Upper lobe of left lung (tissue), 6 donors: Measurements from ENCODE around the gene TXNDC15. TPM values are rescaled to one million over a fixed set of nuclear protein-coding genes. Genes with fewer than 3 reads are reported as not detected.
"Not testable (repeated sequence)": the region's sequence is repeated elsewhere in the genome, so short reads cannot be mapped to it uniquely, and the experiment has no call there.

ENCODE experiments used
- ATAC-seq, 2 donors: fragments of 200-7000 bp; cut with Tn5 transposase; one replicate each; pipeline ENCODE4 v1.9.1; 2022; ENCODE audit warnings: mild to moderate bottlenecking in 2 of 2, moderate library complexity in 2 of 2; ENCODE audit not compliant: low FRiP score in 2 of 2
- DNase-seq, 2 donors: peaks; one replicate each; pipeline ENCODE4 v3.0.0-alpha.2; 2019 to 2020
- H3K27ac ChIP-seq, 4 donors: fragments of 200-600 bp; sonication (generic); one replicate each; pipeline ENCODE4 v1.5.1; 2016 to 2019
- H3K27me3 ChIP-seq, 4 donors: fragments of 200-600 bp; sonication (generic); one replicate each; pipeline ENCODE4 v1.5.1; 2017 to 2019
- H3K36me3 ChIP-seq, 4 donors: fragments of 200-600 bp; sonication (generic); one replicate each; pipeline ENCODE4 v1.5.1; 2016 to 2019
- H3K4me1 ChIP-seq, 4 donors: fragments of 200-600 bp; sonication (generic); one replicate each; pipeline ENCODE4 v1.5.1; 2018 to 2019
- H3K4me3 ChIP-seq, 4 donors: fragments of 200-600 bp; sonication (generic); one replicate each; pipeline ENCODE4 v1.5.1; 2017 to 2019; ENCODE audit warnings: mild to moderate bottlenecking in 2 of 4, moderate library complexity in 1 of 4
- H3K9me3 ChIP-seq, 4 donors: fragments of 200-600 bp; sonication (generic); one replicate each; pipeline ENCODE4 v1.5.1; 2018 to 2019
- EP300 ChIP-seq, 4 donors: sonication (generic); formaldehyde crosslinking; IDR thresholded peaks; one replicate each; pipeline ENCODE4 v1.5.1; 2017; ENCODE audit warnings: antibody characterized with exemption in 4 of 4, control low read depth in 2 of 4
- POLR2A ChIP-seq, 4 donors: fragments of 450-650 bp; IDR thresholded peaks; one replicate each; pipeline ENCODE4 v1.5.1; 2016 to 2017; ENCODE audit warnings: antibody characterized with exemption in 4 of 4, mild to moderate bottlenecking in 2 of 4
- POLR2AphosphoS5 ChIP-seq, 2 donors: sonication (generic); formaldehyde crosslinking; IDR thresholded peaks; one replicate each; pipeline ENCODE4 v1.5.1; 2017; ENCODE audit warnings: antibody characterized with exemption in 2 of 2
- WGBS, 2 donors: methylation state at CpG; one replicate each; pipeline ENCODE4 v1.1.5; 2017 to 2018; 5-methylcytosine and 5-hydroxymethylcytosine counted together
- total RNA-seq, 6 donors: library from RNA; depleted of rRNA in 4 of 6; stranded (reverse); fragments of >200 nt in 4 of 6; gene quantifications; one replicate each; pipeline versions ENCODE4 v1.1.0 to v1.2.1, GENCODE V29; 2016 to 2021
- TF ChIP-seq, protein P1 (sequence below), 6 experiments: fragments of 450-650 bp in 4 of 6; fragments of 200-600 bp in 2 of 6; sonication (generic) in 2 of 6; IDR thresholded peaks; one replicate each; pipeline ENCODE4 v1.5.1; 2016 to 2019; ENCODE audit warnings: antibody characterized with exemption in 6 of 6
- donor health status: DM: no; HTN: no; CAD: no; lungs with moderate emphysema.
- donor health status: DM: no; HTN: yes; CAD: no; lungs with severe emphysema.

Gene TXNDC15
- total RNA-seq, 6 donors from 2014 or later = 49.6 to 78.4 (median 67.2) TPM

DNA sequence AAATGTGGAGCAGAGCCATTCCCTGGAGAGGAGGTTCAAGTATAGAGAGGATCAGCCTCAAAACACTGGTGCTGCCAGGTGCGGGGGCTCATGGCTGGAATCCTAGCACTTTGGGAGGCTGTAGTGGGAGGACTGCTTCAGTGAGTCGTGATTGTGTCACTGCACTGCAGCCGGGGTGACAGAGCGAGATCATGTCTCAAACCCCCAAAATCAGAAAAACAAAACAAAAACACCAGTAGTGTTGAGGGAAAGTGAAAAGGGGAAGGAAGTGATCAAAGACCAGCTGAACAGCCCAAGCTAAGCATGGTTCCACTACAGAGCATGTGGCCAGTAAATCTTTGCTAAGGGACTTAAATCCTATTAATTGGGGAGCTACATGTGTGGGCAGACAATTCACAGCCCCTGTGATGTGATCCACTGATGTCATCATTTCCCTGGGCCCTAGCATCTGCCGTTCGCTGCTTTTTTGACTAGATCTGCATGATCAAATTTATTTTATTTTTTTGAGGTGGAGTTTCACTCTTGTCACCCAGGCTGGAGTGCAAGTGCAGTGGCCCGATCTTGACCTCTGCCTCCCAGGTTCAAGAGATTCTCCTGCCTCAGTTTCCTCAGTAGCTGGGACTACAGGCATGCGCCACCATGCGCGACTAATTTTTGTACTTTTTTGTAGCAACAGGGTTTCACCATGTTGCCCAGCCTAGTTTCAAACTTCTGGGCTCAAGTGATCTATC, 28.1 kb downstream of the TXNDC15 start:
- Histone ChIP-seq H3K27ac (peak overlapping the region in 2 of 4 donors; percentile 19 to 30), H3K36me3 (peaks cover 0 to 38% (median 17%) of the 10 kb centered on the region in 4 donors), H3K9me3 (no peaks in the 10 kb centered on the region), H3K27me3 (no peaks in the 10 kb centered on the region), H3K4me3 (no peak overlapping the region), H3K4me1 (peaks cover 0 to 7% (median 2%) of the 10 kb centered on the region in 4 donors)
- WGBS, 2 donors = 66 to 82% methylated on average over 10 of the region's 10 CpGs
- no peak for DNase-seq
- ATAC-seq = no peak
- TF ChIP-seq, protein P1, sequence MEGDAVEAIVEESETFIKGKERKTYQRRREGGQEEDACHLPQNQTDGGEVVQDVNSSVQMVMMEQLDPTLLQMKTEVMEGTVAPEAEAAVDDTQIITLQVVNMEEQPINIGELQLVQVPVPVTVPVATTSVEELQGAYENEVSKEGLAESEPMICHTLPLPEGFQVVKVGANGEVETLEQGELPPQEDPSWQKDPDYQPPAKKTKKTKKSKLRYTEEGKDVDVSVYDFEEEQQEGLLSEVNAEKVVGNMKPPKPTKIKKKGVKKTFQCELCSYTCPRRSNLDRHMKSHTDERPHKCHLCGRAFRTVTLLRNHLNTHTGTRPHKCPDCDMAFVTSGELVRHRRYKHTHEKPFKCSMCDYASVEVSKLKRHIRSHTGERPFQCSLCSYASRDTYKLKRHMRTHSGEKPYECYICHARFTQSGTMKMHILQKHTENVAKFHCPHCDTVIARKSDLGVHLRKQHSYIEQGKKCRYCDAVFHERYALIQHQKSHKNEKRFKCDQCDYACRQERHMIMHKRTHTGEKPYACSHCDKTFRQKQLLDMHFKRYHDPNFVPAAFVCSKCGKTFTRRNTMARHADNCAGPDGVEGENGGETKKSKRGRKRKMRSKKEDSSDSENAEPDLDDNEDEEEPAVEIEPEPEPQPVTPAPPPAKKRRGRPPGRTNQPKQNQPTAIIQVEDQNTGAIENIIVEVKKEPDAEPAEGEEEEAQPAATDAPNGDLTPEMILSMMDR (IDR thresholded peaks at IDR 0.05) = no peak
- TF ChIP-seq POLR2AphosphoS5 (IDR thresholded peaks at IDR 0.05) = no peak
- no peak for TF ChIP-seq POLR2A (IDR thresholded peaks at IDR 0.05)
- TF ChIP-seq EP300 (IDR thresholded peaks at IDR 0.05) = no peak

- no peaks in the 10 kb centered on the region for H3K9me3 ChIP-seq
- peaks cover 0 to 7% (median 2%) of the 10 kb centered on the region in 4 donors for H3K4me1 ChIP-seq
- peak; percentile 94 to 99 for DNase-seq
- peak; percentile 96 to 98 for ATAC-seq
- H3K4me3 ChIP-seq = peak within 1 kb of the TSS; percentile 59 to 95 (median 94)
- peak; percentile 58 to 62 for TF ChIP-seq POLR2AphosphoS5 (IDR thresholded peaks at IDR 0.05)
- peak in 3 of 4 donors; percentile 17 to 77 (median 73) for TF ChIP-seq POLR2A (IDR thresholded peaks at IDR 0.05)
- no peak for TF ChIP-seq EP300 (IDR thresholded peaks at IDR 0.05)
- TF ChIP-seq, protein P1 (IDR thresholded peaks at IDR 0.05) = peak; percentile 93 to 99 (median 98)
- peak within 1 kb of the TSS; percentile 92 to 100 (median 99) for H3K27ac ChIP-seq
- H3K36me3 ChIP-seq = peaks cover 0 to 19% (median 7%) of the 10 kb centered on the region in 4 donors
- H3K27me3 ChIP-seq = no peaks in the 10 kb centered on the region
- 0% methylated on average over 19 of the region's 84 CpGs; no CpG with 5 or more reads in 1 of the 2 donors for WGBS, 2 donors
These were observed 30.6 kb downstream of the TXNDC15 start, which contains the start of gene PCBD2 for GRCh38 chr5:134904610-134905245. PCBD2 (plus strand) TSS chr5:134905131; CDS start chr5:134905140, 9 bp downstream.

DNA sequence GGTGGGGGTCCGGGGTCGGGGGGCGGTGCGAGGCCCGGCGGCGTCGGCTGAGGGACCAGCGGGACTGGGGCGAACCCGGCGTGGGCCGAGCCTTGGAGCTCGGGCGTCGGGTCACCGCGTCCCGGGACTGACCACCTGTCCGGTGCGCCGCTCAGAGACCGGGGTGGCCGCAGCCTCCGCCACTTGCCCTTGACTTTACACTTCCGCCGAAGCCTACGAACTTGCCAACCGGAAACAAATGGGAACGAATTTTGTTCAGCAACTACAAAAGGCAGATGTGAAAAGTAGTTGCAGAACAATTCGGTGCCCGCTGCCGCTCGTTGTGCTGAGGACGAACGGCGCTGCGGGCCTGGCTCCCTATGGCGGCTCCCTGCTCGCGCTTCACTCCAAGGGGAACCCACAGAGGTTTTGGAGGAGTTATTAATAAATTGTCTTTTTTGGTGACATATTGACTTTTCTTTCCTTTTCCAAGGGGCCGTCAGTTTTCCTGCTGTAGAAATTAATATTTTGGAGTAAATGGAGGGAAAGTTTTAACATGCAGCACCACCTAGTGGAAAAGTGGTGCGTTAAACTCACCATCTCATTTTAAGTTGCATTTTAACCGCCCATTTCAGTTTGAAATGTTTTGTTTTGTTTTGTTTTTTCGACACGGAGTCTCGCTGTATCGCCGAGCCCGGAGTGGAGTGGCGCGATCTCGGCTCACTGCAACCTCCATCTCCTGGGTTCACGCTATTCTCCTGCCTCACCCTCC, 31.2 kb downstream of the TXNDC15 start:
- ATAC-seq = peak; percentile 59 to 71
- H3K36me3 ChIP-seq = peaks cover 0 to 16% (median 2%) of the 10 kb centered on the region in 4 donors
- H3K27me3 ChIP-seq = no peaks in the 10 kb centered on the region
- peak; percentile 46 to 58 for DNase-seq
- H3K4me3 ChIP-seq = peak overlapping the region; percentile 59 to 95 (median 94)
- peak overlapping the region; percentile 92 to 100 (median 99) for H3K27ac ChIP-seq
- 0 to 1% methylated on average over 24 to 48 of the region's 54 CpGs for WGBS, 2 donors
- H3K4me1 ChIP-seq = peaks cover 0 to 7% (median 2%) of the 10 kb centered on the region in 4 donors
- TF ChIP-seq, protein P1 (IDR thresholded peaks at IDR 0.05) = peak; percentile 55 to 80 (median 75)
- TF ChIP-seq POLR2AphosphoS5 (IDR thresholded peaks at IDR 0.05) = no peak
- H3K9me3 ChIP-seq = no peaks in the 10 kb centered on the region

DNA sequence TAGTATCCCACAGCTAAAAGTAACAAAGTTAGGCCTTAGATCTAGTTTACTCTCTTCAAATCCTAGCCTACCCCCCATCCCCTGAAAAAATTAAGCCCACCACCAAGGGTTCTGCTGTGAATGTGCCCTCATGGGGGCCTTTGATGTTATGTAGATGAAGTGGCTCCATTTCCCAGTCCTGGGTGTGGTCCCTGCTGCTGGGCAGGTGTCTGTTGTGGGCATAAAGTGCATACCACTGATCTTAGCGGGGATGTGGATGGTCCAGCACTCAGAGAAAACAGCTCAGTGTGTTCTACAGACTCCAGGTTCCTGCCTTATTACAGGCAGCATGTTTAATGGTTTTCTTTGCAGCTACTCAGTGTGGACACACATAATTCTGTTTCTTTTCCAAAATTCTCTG, 32.6 kb downstream of the TXNDC15 start:
- DNase-seq (no peak), ATAC-seq (no peak)
- WGBS, 2 donors = 80 to 95% methylated on average over 1 of the region's 1 CpG
- Histone ChIP-seq H3K36me3 (peaks cover 2 to 16% (median 10%) of the 10 kb centered on the region in 4 donors), H3K9me3 (no peaks in the 10 kb centered on the region), H3K4me1 (peaks cover 0 to 7% (median 2%) of the 10 kb centered on the region in 4 donors), H3K4me3 (no peak overlapping the region), H3K27ac (no peak overlapping the region), H3K27me3 (no peaks in the 10 kb centered on the region)
- TF ChIP-seq POLR2AphosphoS5 (IDR thresholded peaks at IDR 0.05) = no peak
- TF ChIP-seq EP300 (IDR thresholded peaks at IDR 0.05) = no peak
- TF ChIP-seq, protein P1 (IDR thresholded peaks at IDR 0.05) = no peak
- TF ChIP-seq POLR2A (IDR thresholded peaks at IDR 0.05) = no peak

DNA sequence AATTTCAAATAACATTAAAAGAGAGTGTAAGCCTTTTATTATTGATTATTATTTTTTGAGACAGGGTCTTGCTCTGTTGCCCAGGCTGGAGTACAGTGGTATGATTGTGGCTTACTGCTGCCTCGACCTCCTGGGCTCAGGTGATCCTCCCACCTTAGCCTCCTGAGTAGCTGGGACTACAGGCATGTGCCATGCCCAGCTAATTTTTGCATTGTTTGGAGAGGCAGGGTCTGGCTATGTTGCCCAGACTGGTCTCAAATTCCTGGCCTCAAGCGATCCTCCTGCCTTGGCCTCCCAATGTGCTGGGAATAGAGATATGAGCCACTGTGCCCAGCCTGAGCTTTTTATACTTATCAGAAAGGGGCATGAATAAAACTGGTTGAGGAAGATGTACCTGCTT, 36.6 kb downstream of the TXNDC15 start:
- H3K4me1 ChIP-seq, H3K27ac ChIP-seq, H3K4me3 ChIP-seq, H3K27me3 ChIP-seq, DNase-seq, H3K9me3 ChIP-seq, ATAC-seq: not testable (repeated sequence)
- 91 to 100% methylated on average over 2 of the region's 2 CpGs for WGBS, 2 donors
- peaks cover 11 to 44% (median 16%) of the 10 kb centered on the region in 4 donors for H3K36me3 ChIP-seq
